Activated CD8-positive, alpha-beta memory T cell treated with anti-CD3 and anti-CD28 coated beads, Interleukin-2, amount 50 U/mL, for 24 hours (primary cell): ENCODE measurements around the gene S100A9.
"Not testable (repeated sequence)": the region's sequence is repeated elsewhere in the genome, so short reads cannot be mapped to it uniquely, and the experiment has no call there.

ENCODE experiments used
- DNase-seq: peaks from one replicate; pipeline ENCODE4 v3.0.0-alpha.2; 2020; ENCODE audit errors: extremely low read depth

S100A9 gene

DNA sequence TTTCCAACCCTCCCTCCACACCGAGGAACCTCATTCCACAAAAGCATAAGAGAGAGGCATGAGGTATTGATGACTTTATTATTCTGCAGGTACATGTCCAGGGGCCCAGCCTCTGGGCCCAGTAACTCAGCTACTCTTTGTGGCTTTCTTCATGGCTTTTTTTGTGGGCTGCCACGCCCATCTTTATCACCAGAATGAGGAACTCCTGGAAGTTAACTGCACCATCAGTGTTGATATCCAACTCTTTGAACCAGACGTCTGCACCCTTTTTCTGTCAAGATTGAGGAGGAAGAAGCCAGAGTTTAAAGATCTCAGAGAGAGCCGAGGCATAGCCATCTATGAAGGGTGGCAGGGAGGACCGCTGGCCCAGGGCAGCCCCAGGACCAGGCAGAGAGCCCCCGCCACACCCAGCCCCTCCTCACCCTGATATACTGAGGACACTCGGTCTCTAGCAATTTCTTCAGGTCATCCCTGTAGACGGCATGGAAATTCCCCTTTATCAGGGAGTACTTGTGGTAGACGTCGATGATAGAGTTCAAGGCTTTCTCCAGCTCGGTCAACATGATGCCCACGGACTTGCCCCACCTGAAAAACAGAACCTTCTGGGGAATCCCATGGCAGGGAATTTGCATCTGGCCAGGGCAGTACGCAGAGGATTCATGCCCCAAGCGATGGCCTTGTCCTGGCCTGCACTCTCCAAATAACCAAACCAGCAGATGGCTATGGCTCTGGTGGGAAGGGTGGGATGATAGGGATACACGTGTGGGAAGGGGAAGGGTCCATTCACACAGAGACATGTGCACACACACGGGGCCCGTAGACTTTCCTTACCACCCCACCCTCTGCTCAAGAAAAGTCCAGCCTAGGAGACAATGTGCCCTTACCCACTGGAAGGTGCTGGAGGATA is 32.6 kb downstream of the S100A9 start:
- DNase-seq = no peak

DNA sequence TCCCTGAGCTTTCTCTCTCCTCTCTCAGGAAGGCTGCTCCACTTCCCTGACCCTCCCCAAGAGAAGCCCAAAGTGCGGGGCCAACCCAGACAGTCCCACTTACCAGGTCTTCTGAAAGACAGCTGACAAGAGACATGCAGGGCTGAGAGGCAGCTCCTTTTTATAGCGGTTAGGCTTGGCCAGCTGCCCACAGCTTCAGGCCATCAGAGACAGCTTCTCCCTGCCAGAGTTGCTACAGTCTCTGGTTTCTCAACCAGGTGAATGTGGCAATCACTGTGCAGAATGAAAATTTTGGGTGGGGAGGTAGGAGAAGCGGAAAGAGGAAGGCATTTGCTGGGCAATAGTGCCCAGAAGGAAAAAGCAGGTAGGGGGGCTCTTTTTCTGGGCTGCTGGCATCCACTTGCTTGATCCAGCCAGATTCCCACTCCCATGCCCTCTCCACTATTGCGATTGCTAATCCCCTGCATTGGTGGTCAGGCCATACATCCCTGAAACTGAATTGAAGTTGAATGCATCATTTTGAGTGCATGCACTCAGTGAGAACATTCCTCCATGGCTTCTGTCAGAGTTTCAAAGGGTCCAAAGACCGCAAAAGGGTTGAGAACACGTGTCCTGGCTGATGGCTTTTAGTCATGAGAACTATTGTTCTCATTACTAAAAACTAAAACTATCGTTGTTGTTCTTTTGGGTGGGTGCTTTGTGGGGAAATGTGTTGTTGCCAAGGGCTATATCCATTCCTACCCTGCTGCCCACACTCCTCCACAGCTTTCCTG is 33.5 kb downstream of the S100A9 start, which contains the start of gene S100A8:
S100A8 (minus strand) TSS at position 136 of the 773 bp plus-strand sequence. CDS start 538 bp downstream, outside the sequence.
- no peak for DNase-seq

DNA sequence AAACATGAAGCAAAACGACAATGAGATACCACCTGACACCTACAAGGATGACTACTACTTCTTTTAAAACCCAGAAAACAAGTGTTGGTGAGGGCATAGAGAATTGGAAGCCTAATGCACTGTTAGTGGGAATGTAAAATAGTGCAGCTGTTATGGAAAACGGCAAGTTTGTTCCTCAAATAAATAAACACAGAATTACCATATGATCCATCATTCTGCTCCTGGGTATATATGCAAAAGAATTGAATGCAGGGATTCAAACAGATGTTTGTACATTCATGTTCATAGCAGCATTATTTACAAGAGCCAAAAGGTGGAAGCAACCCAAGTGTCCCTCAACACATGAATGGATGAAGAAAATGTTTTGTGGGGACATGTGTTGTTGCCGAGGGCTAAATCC is 34.6 kb downstream of the S100A9 start:
- no peak for DNase-seq

DNA sequence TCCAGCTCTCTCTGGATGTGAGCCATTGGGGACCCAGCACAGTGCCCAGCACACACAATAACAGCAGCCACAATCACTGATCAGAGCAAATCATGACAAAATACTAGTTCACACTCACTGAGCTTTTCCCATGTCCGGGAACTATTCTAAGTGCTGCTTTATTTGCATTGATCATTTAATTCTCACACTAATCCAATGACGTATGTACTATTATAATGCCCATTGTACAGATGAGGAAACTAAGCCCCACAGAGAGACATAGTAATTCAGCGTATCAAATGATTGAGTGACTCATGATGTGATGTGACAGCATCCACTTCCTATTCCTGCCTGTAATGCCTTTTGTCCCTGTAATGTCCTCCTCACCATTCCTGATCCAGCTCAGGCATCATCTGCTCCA is 35.2 kb downstream of the S100A9 start:
- DNase-seq = no peak

DNA sequence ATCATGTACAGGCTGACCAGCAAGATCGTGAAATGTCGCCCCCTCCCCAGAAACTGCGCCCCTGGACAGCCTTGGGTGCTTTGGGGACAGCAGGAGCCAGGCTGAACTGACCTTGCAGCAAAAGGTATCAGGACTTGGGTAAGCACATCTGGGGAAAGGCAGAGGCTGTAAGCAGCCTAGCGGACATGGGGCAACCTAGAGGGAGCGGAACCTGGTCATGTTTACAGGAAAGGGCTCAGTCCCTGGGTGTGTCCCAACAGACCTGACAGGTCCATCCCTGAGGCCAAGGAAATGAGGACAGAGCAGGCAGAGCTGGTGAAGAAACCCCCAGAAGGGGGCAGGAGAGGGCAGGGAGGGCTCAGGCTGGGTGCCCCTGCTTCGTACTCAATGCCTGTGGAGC is 36.3 kb downstream of the S100A9 start:
- DNase-seq = no peak

DNA sequence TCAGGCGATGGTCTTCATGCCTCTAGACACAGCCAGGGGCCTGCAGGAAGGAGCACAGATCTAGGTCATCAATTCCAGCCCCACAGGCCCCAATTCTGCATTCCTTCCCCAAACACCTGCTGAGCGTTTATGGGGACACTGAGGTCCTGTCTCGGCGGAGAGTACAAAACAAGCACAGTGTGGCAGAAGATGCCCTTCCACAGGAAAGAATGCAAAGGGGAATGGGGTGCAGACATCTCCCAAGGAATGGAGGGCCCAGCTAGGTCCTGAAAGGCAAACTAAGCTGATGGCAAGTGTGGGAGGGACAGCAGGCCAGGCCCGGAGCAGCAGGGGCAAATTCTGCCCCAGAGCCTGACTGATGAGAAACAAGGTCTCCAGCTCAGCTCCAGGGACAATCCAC is 36.7 kb downstream of the S100A9 start:
- DNase-seq = no peak

DNA sequence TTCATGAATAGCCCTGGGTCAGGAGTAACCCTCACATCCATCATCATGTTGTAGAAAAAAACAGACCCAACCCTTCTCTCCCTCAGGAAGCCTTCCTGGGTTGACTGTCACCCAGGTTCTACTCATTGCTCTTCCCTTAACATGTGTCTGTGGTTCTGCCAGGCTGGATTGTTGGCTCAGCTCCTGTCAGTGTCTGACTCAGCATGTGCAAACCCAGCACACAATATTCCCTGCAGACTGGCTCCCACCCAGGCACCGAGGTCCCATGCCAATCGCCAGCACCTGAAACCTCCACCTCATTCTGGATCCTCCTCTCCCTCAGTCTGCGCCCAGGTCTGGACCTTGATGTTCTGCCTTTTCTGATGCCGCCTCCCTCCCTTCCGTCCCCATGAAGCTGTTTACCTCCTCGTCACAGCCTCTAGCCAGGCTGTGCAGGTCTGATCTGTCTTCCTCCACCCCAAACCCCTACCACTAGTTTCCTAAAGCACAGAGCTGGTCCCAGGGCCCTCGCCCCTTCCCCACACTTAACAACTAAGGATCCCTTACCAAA is 37.6 kb downstream of the S100A9 start:
- no peak for DNase-seq

DNA sequence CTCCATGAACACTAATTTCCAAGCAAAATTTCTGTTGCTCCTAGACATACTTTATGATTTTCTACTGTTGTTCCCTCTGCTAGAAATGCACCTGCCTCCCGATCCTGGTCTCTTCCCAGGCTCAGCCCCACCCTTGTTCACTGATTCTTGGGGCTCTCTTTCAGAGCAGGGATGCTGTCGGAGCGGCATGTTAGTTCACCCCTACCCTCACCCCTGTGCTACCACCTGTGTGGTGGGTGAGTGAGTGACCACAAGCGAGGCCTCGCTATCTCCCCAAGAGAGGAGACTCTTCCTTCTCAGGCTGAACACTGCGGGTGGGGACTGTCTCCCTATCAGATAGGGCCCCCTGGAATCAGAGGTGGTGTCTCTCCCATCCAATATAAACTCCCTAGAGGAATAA is 38.1 kb downstream of the S100A9 start:
- no peak for DNase-seq

DNA sequence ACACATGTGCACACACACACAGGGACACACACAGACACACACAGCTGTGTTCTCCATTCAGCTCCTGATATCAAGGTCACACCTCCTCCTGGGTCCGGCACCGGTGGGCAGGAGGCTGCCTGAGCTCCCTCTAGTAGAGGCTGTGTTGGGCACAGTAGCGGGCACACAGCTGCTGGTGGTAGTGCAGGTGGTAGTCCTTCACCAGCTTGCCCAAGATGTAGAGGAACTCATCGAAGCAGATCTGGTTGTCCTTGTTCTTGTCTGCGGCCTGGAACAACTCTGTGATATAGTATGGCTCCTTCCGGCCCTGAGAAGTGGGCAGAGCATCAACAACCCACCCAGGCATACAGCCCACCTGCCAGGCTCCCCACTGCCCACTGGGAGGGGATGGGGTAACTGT is 38.8 kb downstream of the S100A9 start:
- no peak for DNase-seq

DNA sequence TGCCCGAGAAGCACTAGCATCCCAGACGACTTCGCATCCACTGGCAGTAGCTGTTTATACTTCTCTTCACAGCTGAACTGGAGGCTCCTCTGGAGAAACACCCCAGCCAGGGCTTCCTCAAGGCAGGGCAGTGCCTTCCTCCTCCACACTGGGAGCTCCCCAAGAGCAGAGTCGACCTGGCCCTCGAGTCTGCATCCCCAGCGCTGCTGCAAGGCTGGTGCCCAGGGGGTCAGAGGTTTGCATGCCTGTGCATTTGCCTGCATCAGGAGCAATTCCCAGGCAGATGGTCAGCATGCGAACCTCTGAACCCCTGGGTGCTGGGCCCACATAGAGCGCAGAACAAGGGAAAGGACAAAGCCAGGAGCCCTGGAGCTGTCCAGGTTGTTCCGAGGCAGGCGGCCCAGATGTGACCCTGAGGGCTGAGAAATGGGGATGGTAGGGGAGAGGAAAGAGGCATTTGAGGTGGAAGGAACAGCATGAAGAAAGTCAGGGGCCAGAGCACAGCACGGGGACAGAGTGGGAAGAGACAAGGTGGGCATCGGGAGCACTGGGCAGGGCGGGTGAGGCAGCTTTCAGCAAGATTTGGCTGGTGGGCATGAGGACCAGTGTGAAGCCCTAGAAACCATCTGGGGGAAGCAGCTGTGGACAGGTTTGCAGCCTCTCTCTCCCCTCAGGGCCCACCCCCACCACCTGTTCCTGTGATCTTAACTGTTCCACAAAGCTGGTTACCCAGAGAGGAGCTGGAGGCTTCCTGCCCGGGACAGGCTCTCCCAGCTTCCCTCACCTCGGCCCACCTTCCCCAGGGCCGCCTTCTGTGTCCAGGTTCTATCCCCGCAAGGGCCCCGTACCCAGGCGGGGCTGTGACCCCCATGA is 39.6 kb downstream of the S100A9 start:
- DNase-seq = no peak

DNA sequence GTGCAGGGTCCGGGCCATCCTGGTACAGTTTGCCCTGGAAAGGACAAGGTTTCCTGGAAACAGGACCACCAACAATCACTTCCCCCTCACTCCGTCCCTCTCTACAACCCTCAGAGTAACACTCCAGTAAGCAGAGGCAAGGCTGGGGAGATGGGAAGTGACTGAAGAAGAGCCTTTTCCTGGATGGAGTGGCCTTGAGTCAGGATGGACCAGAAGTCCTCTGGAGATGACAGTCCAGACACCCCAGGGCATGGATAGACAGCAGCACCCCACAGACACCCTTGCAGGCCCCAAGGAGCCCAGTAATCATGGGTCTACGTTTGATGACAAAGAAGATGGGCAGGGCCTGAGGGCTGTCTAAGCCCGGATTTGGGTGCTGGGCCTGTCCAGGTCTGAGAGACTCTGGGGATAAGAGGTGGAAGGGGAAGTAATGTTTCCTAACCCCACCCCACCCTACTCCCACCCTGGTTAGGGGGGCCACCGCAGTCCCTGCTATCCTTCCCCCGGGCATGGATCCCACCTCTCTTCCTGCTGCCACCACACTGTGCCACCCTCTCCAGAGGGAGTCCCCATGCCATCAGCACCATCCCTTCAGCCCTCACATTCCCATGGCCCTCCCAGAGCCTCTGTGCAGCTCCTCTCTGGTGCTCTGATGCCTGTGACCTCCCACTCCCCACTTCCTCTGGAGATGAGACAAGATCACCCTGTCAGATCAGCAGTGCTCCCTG is 40.4 kb downstream of the S100A9 start:
- DNase-seq = no peak

DNA sequence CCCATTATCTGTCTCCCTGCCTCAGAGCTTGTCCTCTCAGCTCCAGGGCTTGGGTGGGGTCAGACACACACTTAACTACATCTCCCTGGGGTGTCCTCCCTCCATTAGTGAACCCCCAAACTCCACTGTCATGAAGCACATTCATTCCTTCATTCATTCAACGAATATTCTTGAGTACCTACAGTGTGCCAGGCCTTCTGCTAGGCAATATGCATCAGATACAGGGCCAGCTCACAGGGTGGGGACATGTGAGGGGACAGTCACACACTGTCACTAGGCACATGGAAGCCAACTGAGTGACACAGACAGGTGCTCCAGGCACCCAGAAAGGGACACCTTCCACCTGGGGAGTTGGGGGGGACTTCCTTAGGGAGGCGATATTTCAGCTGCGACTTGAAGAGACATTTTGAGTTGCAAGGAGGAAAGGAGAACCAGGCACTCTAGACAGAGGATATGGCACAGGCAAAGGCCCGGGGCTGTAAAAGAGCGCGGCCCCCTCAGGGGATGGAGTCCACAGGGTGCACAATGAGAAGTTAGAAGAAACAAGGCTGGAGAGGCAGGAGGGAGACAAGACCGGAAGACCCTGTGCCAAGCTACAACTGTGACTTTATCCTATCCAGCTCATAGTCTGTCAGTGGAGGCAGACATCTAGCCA is 41.9 kb downstream of the S100A9 start:
- DNase-seq = no peak

DNA sequence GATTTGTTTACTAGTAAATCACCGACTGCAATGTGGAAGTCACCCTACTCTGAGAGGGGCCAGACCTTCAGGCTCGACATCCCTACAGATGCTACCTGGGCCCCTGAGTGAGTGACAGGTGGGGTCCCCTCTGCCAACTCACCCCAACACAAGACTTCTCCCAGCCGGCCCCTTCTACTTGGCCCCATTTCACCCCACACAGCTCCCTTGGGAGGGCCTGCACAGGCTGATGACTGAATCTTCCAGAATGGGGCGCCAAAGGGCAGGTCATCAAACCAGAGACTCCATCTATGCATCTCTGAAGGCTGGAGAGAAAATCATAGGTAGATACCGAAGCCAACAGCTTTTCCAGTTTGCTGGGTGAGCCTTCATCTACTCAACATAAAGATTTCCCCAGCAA is 42.6 kb downstream of the S100A9 start:
- DNase-seq = no peak

DNA sequence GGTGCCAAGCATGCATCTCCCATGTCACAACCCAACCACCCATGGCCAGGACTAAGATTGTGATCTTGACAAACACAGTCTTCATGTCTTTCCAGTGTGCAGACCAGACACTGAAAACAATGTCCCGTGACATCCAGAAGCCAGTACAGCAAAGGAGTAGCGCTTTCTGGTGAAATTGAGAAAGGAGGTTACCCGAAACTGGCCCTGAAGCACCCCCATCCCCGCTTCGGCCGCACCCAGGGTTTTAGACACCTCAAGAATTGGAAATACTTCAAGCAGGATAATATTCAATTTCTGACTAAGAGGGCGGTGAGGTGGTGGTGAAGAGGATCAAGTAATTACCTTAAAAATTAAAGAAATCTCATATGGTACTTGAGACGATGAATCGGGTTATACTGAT is 43.8 kb downstream of the S100A9 start:
- no peak for DNase-seq

DNA sequence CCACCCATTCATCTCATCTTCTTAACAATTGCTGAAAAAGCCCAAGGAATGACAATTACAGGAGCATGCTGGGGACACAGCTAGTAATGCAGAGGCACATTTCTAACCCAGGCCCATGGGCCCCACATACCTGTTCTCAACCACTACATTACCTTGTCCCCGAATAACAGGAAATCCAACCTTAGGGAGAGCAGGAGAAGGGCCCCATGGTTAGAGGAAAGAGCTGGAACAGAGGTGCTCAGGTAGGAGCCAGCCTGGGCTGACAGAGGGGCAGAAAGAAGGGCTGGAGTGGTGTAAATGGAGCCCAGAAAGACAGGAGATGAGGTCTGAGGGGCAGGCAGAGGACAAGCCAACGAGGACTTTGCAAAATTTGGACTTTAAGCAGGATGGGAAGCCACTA is 44.6 kb downstream of the S100A9 start:
- no peak for DNase-seq

DNA sequence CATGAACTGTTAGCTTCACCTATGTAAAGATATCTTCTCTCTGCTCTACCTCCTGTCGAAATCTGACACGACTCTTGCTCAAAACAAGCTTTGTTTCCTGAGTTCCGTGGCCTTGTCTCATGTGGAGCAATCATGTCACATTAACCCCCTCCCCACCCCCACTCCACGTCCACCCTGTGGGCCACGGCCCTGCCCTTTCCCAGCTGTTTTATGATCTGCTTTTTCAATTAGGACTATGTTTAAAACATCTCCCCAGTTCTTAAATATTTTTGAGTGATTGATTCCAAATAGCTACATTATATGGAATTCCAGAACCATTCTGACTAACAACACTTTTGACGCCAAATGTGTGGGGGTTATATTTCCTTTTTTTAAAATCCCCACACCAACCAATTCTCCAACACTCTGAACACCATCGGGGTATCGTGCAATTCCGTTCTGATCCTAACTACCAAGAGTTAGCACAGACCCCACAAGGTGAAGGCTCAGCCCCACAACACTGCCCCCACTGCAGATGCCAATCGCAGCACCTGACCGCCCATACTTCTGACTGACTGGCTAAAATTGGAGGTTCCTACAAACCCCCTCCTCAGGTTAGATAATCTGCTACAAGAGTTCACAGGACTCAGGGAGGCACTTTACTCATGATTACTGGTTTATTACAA is 45.9 kb downstream of the S100A9 start:
- no peak for DNase-seq

DNA sequence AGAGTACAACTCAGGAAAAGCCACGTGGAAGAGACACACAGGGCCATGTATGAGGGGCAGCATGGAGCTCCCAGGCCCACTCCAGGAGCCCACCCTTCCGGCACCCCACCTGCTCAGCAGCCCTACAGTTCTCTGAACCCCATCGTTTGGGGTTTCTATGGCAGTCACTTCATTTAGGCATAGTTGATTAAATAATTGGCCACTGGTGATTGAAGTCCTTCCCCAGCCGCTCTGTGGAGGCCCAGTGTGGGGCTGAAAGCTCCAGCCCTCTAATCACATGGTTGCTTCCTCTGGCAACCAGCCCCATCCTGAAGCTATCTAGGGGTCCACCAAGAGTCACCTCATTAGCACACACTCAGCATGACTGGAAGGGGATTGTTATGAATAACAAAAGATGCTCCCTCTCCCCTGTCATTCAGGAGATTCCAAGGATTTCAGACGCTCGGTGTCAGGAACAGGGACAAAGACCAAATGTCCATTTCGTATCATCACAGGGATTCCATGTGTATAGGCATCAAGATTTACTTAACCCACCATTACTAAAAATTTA is 46.5 kb downstream of the S100A9 start:
- DNase-seq = no peak

DNA sequence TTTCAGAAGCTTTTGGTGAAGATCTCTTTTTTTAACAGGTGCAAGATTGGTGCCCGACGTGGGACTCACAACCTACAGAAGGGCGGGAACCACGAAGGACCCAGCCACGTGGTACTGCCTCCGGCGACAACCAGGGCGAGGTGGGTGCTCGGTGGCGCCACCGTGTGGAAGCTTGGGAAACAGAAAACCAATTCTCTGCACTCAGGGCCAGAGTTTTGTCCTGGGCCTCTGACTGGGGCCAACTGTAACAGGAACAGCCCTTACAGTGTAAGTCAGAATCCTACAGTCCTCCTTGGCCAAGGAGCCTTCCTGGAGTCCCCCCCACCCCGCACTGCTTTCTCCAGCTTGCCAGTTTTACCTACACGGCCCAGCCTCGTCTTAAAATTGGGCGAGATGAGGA is 47.1 kb downstream of the S100A9 start:
- peak; percentile 12 for DNase-seq

DNA sequence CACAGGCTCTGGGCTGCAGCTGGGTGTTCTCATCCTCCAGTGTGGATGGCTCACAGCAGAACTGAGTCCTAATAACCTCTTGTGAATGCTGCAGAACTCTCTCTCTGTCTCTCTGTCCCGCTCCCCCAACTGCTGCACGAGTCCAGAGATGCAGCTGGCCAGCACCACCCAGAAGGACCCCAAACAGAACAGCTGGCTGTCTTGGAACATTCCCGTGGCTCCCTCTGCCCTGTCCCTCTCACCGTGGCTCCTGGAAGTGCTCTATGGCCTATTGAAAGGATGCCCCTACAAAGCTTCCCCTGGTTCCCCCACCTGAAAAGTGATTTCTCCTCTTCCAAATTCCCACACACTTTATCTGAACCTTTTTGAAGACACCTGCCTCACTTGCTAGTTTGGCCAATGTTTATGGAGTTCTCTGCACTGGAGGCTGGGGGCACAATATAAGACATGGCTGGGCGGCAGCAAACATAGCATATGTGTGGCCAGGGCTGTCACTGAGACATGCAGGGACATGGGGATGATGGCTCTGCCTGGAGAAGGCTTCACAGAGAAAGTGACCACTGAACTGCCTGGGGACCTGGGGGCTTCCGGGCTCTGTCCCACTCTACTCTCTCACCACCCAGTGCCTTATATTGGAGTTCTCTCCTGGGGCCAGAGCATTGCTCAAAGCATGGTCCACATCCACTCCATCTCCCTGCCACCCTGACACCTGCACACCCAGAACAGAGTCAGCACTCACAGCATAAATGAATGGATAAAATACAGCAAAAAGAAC is 48.4 kb downstream of the S100A9 start:
- not testable (repeated sequence) for DNase-seq
